NCI-H2107 (cell line): Measurements from ENCODE around the gene TCF15.

Experiments used
- DNase-seq: peaks from one replicate; lab custom pipeline; 2025; lab: John Stamatoyannopoulos, UW

TCF15 gene, protein sequence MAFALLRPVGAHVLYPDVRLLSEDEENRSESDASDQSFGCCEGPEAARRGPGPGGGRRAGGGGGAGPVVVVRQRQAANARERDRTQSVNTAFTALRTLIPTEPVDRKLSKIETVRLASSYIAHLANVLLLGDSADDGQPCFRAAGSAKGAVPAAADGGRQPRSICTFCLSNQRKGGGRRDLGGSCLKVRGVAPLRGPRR

DNA sequence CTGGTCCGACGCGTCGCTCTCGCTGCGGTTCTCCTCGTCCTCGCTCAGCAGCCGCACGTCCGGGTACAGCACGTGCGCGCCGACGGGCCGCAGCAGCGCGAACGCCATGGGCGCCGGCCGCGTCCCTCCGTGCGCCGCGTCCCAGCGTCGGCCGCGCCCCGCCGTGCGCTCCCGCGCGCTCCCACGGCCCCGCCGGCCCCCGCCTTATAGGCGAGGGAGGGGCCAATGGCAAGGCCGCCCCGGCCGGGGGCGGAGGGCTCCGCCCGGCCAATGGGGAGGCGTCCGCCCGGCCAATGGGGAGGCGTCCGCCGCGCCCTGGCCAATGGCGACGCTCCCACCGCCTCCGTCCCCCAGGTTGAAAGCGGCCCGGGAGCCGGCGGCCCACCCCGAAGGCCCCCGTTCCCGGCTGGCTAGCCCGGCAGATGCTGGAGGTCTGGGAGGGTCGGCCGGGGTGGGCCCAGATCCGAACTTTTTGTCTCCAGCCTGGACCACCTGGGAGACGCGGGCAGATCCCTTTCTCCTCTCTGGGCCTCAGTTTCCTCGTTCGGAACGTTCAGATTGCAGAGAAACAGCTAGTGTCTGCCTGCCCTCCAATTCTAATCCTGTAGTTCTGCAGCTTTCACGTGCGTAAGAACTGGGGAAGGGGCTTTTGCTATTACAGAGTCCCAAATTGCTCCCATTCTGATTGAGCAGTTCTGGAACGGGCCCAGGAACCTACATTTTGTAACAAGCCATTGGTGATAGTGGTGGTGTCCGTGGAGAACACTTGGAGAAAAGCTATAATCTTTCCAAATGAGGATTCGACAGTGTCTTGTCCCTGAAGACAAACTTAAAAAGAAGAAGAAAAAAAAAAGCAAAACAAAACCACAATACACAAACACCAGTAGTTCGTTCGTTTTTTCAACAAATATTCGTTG is at the start of gene TCF15:
TCF15 (minus strand) TSS at position 180 of the 917 bp plus-strand sequence; CDS start at position 108, 72 bp downstream.
- no peak for DNase-seq

DNA sequence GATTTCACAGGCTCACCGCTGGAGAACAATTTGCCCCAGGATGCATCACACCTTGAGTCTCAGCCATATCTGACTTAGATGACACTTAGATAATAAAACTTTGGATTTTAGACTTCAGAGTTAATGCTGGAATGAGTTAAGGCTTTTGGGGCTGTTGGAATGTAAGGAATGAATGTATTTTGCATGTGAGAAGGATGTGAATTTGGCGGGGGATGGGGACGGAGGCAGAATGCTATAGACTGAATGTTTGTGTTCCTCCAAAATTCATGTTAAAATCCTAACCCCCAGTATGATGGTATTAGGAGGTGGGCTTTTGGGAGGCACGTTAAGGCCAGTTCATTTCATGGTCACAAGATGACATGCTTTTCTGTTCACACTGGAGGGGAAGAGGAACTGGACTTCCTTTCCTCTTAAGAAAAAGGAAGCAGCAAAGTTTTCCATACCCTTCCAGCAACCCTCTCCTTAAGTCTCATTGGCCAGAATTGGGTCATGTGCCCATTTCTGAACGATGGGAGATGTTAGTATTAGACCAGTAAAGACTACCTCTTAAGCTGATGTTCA is 48.7 kb upstream of the TCF15 start:
- no peak for DNase-seq

DNA sequence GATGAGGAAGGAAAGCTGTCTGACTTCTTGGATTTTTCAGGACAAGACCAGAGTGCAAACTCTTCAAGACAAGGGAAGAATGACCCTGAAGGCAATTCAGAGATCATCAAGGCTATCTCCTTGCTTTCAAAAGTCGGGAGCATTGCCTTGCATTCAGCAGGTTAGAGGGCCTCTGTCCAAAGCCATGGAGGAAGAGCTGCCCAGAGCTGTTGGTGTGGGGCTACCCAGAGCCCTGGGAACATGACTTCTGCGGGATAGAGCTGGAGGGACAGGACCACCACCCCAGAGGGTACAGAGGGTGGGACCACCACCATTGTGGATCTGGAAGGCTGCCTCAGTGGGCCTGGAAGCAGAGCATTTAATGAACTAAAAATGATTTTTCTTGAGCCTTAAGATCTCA is 48.1 kb upstream of the TCF15 start:
- no peak for DNase-seq

DNA sequence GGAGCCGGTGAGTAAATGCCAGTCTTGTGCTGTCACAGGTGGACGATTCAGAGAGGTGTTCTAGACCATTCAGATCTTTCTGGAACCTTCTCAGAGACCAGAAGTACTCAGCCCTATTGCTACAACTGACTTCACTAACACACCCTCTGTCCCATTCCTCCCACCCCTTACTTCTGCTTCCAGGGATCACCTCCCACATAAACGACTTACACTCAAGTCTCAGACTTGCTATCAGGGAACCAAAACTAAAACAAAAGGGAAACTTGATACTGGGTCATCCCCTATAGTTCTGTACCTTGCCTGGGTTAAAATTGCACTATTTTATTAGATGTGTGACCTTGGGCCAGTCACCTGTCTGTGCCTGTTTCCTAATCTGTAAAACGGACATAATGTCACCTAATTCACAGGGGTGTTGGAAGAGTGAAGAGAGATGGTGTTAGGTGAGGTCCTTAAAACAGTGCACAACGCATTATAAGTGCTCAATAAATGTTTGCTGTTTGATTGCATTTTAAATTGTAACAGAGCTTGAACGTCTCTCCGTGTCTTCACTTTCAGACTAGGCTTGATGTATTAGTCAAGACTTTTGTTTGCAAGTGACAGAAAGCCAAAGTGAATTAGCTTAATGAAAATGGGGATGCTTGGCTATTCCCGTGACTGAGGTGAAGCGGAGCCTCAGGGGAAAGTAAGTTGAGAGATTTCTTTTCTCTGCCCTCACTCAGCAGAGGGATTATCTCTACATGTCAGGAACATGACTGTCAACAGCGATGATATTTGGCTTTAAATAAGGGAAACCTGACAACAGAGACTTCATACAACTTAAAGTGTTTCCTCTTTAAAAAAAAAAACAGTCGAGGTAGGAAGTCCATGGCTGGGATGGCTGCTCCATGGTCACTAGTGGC is 45.9 kb upstream of the TCF15 start:
- no peak for DNase-seq

DNA sequence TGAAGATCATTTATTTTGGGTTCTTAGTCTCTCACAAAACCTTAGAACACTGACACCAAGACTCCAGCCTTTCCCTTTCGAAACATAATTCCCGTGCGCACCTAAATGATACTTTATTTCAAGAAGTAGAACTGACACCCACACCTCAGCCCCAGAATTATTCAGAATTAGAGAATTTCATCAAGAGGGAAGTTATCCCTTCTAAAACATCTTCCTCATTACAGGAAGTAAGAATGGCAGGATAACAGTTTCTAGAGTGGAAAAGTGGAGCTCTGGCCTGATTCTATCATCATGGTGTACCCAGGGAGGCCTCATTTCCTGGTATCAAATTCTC is 44.3 kb upstream of the TCF15 start:
- no peak for DNase-seq

DNA sequence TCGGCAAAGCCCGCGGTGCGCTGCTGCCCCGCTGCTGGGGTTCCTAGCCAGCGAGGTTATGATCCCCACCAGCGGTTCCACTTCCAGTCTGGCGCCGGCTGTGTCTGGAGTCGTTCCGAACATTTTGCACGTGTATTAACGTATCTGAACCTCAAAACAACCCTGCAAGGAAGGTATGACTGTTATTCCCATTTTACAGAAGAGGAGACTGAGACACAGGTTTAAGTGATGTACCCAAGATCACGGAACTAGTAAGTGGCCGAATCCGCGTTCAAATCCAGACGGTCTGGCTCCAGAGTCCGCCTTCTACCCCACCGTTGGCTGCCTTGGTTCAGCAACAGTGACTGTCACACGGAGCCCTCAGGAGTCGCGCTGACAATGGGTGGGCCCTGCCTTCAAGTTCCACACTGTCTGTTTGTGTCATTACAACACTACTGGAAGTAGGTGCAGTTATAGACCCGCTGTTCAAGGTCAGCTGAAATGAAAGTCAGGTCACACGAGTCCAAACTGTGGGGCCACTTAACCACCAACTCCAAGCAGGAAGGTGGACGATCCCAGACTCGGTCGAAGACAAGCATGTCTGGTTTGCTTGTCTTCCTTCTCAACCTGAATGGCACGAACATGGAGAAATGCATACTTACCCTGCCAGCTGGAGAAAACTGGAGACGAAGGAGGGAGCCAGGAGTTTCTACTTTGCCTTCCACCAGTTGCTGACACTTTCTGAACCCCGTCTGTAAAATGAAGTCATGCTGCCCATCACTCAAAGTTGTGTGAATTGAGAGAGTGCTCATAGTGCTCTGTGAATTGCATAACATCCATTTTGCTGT is 43.7 kb upstream of the TCF15 start:
- DNase-seq = no peak

DNA sequence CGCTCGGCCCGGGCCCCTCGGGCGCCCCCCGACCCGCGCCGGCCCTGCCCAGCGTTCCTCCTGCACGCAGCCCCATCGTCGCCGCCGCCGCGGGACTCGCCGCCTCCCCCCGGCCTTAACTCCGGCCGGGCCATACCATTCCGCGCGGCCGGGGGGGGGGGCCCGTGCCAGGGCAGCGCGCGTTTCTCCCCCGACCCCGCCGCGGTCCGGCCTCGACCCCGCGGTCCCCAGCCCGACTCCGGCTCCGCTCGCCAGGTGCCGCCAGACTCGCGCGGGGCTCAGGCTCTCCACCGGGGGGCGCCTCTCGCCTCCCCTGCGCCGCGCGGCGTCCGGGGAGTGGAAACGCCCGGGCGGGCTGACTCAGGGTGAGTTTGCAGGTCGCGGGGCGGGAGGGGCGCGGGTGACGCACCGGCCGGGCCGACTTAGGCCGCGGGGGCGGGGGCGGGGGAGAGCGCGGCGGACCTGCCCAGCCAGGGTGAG is 43.0 kb upstream of the TCF15 start, which contains the start of gene SRXN1:
SRXN1 (minus strand) TSS at position 91 of the 480 bp plus-strand sequence; CDS start at position 76, 15 bp downstream.
- no peak for DNase-seq

DNA sequence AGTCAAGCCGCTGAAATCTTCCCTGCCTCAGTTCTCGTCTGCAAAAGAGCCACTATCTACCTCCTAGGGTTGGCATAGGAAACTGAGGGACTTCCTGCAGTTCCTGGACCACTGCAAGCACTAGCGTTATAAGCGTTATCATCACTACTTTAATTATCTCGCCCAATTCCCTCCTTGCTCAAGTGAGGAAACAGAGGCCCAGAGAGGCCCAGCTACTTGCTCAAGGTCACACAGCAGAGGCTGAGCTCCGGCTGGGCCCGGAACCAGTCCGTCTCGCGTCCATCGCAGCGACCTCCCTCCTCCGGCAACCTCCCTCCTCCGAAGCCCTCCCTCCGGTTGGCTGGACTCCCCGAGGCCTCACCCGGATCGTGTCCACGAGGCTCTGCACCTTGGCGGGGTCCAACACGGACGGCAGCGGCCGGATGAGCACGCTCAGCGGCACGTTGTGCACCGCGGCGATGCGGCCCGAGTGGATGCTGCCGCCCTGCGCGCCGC is 42.6 kb upstream of the TCF15 start:
- no peak for DNase-seq

DNA sequence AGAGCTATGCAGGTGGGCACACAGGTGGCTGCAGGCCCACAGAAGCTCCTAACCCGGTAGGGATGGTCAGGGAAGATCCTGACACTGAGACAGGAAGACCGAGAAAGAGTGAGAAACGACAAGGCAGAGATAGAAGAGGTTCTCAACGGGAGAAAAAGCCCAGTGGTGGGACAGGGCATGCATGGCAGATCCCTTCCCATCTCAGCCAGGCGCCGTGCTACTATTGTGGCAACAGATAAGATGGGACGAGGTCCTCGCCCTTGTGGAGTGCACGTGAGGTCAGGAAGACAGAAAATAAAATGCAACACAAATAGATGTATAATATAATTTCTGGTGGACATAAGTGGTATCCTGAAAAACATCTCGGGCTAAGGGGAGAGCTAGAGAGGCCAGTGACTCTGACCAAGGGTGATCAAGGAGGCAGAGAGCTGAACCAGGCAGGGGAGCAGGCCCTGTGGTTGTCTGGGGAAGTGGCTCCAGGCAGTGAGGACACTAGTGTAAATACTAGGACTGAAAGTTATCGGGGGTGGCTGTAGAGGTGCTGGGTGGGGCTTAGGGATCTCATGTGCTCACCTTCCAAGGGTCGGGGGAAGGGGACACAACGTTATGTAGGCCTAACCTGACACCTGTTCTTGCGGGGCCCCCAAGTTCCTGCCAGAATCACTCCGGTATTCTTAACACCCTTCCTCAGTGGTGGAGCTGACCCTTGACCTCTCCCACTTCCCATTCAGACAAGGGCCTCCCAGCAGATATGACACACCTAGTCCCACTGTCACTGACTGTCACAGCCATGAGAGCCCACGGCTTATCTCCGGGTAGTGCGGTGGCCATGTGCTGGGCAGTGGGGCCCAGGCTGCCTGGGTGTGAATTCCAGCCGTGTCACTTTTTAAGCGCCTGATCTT is 41.9 kb upstream of the TCF15 start:
- DNase-seq = no peak

DNA sequence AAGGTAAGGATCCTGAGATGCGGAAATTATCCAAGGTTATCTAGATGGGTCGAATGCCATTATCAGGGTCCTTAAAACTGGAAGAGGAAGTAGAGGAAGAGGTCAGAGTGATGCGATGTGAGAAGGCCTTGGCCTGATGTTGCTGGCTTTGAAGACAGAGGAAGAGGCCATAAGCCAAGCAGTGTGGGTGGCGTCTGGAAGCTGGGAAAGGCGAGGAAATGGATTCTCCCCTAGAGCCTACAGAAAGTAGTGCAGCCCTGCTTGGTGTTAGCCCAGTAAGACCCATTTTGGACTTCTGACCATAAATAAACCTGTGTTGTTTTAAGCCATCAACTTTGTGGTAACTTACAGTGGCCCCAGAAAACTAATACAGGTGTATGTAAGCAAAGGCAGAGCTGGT is 40.8 kb upstream of the TCF15 start:
- DNase-seq = no peak

DNA sequence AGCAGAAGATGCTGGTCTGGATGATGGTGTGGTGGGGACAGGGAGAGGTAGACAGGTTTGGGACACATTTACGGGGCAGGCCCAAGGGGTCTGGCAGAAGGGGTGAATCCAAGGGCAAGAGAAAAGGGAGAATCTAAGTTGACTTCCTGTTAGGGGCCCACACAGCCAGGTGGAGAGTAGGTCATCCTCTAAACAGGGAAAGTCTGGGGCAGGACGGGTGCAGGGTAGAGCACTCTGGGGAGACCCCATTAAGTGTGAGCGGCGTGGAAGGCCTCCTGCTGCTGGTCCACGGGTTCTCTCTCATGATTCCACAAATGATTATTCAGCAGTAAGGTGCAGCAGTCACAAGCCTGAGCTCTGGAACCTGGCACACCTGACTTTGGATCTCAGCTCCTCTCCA is 40.2 kb upstream of the TCF15 start:
- no peak for DNase-seq

DNA sequence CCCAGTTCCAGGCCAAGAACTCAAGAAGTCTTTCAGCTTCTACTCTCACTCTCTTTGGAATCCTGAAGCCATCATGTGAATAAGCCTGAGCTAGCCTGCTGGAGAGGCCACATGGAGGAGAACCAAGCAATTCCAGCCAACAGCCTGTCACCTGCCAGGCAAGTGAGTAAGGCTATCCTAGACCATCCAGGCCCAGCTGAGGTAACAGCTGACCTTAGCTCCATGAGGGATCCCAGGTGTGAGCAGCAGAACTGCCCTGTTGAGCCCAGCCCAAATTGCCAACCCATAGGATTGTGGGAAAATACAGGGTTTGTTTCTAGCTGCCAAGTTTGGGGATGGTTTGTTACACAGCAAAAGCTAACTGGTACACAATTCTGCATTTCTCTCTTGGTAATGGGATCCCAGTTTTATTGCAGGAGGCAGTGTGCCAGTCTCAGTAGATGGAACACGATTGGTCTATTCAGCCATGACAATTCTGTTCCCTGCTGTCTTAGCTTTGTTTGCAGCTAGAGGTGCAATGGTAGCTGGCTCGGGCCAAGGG is 37.4 kb upstream of the TCF15 start:
- DNase-seq = no peak

DNA sequence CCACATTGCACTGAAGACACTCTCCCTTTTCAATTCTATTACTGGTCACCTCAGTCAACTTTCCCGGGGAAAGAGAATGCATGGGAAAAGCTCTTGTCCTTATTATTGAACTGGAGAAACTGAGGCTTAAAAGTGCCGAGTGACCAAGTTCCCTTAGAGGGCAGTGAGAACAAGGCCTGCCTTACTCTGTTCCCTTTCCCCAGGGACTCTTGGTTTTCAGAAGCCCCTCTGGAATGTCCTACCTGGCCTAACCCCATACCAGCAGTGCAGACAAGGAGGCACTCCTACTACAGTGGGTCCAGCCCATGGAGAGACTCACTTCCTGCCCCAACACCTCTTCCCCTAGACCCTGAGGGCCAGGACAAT is 36.7 kb upstream of the TCF15 start:
- no peak for DNase-seq

DNA sequence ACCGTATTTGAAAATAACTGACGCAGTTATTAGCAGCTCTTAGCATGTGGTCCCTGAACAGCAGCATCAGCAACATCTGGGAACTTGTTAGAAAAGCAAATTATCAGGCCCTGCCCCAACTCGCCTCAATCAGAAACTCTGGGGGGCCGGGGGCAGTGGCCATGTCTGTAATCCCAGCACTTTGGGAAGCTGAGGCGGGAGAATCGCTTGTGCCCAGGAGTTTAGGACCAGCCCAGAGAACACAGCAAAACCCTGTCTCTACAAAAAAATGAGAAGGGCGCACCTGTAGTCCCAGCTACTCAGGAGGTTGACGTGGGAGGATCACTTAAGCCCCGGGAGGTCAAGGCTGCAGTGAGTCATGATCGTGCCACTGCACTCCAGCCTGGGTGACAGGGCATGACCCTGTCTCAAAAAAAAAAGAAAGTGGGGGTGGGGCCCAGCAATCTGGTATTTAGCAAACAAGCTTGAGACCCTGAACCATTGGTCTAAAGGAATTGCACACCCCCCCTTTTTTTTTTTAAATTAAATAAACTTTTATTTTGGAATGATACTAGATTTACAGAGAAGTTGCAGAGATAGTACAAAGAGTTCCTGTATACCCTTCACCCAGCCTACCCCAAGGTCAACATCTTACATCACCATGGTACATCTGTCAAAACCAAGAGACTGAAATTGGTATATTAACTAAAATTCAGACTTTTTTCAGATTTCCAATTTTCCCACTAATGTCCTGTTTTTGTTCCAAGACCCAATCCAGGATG is 36.2 kb upstream of the TCF15 start:
- no peak for DNase-seq

DNA sequence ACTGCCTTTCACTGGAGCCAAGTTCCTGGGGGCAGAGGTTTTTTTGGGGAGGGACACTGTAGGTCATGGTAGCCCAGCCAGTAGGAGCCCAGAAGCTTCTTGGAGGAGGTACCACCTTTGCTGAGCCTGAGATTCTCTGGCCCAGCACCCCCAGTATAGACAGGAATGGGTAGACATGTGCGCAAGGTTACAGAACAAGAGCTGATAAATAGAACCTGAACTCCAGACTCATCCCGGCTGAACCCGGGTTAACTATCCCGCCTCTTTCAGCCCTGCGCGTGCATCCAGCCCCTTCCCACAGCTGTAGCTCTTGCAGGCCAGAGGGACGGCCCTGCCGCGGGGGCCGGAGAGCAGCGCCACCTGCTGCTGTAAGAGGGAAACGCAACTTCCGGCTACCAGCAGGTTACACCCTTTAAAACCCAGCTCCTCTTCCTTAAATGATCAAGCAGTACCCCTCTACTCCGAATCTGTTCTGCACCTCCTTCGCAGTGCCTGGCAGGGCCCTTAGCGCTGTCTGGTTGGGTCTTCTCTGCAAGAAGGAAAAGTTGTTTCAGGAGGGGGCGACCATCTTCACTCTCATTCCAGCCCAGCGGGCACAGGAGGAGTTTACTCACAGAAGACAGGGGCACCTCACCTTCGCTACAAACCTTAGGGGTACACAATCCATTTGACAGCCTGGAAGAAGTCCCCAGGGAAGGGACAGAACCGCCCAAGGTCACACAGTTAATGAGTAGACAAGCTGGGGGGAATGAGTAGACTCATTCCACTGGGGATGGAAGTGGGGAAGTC is 35.4 kb upstream of the TCF15 start:
- DNase-seq = no peak

DNA sequence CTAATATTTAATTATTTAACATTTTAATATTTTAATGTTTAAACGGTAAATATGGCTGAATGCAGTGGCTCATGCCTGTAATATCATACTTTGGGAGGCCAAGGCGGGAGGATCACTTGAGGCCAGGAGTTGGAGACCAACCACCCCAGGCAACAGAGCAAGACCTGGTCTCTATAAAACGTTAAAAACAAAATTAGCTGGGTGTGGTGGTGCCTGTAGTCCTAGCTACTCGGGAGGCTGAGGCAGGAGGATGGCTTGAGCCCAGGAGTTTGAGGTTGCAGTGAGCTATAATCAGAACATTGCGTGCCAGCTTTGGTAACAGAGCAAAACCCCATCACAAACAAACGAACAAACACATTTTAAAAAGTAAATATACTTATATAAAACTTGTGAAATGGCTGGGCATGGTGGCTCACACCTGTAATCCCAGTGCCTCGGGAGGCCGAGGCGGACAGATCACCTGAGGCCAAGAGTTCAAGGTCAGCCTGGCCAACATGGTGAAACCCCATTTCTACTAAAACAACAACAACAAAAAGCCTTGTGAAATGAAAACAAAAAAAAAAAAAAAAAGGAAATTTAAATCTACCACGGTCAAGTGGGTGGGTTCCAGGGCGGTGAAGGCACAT is 34.7 kb upstream of the TCF15 start:
- DNase-seq = no peak

DNA sequence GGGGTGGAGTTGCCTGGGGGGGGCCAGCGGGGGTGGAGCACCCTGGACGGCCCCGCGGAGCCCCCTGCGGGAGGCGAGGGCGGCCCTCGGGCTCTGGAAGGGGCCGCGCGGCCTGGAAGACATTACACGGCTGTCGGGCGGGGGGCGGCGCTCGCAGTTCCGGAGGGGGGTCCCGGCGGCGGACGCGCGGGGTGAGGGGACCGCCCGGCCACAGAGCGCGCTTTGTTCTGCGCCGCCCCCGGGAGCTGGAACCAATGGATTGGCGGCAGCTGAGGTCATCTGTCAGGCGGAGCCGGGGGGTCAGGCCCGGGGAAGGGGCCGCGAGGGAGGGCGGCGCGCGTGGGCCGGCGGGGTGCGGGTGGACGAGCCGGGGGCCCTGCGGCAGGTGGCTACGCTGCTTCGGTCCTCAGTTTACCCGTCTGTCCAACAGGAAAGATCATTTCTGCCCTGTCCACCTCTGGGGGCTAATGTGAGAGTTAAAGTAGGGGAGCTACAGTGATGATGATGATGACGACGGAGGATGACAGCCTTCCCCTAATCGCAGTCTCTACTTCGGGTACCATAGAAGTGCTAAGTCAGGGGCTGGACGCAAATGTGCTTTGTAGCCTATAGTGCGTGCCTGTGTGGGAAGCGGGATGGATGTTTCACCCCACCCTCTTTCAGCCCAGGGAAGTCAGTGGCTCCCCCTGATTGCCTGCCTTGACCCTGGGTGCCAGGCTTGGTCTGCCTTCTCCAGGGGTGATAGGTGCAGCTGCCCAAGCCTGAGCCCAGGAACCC is 32.5 kb upstream of the TCF15 start:
- DNase-seq = no peak
